BJ (cell line): ENCODE measurements around the gene SCFD2. TPM values are rescaled to one million over a fixed set of nuclear protein-coding genes. Genes with fewer than 3 reads are reported as not detected.
A peak's percentile ranks its signal among the peaks of the same experiment; 100 is the strongest.

ENCODE experiments used
- CTCF ChIA-PET: fragments of 350-600 bp; formaldehyde crosslinking; extraction: SDS; loops from one replicate; lab custom pipeline; 2021; ENCODE audit warnings: antibody characterized with exemption, inconsistent platforms; lab: Yijun Ruan, JAX
- POLR2A ChIA-PET: fragments of 300-600 bp; sonication (Branson Sonifier 250); formaldehyde crosslinking; extraction: SDS; loops from one replicate; lab custom pipeline; 2021; ENCODE audit warnings: antibody characterized with exemption; lab: Charles Lee
- DNase-seq: peaks from one replicate; pipeline ENCODE4 v3.0.0-alpha.2; 2011; ENCODE audit warnings: low read depth
- H3K27me3 ChIP-seq: 2 replicates; pipeline ENCODE4 v1.6.0; 2011; ENCODE audit warnings: low read length; ENCODE audit not compliant: control insufficient read depth, insufficient read depth
- H3K36me3 ChIP-seq: 2 replicates; pipeline ENCODE4 v1.5.1; 2011; ENCODE audit warnings: low read length; ENCODE audit not compliant: control insufficient read depth, insufficient read depth
- H3K4me3 ChIP-seq: 2 replicates; pipeline ENCODE4 v1.5.1; 2011; ENCODE audit warnings: low read depth, mild to moderate bottlenecking, control low read depth, low read length
- polyA plus RNA-seq: library from polyadenylated mRNA; depleted of rRNA; stranded (reverse); fragments of >200 nt; gene quantifications from 2 replicates; pipeline ENCODE4 v1.2.3, GENCODE V29; 2011
- TF ChIP-seq, protein P1 (sequence below): IDR thresholded peaks from 2 replicates; pipeline ENCODE4 v1.5.1; 2011; ENCODE audit warnings: low read depth, mild to moderate bottlenecking, control low read depth, inconsistent platforms, low read length, moderate library complexity; ENCODE audit not compliant: insufficient read depth

Gene SCFD2
- polyA plus RNA-seq, 1 experiment, result 17.4 TPM

GRCh38 chr4:53321984-53322289, 43.9 kb downstream of the SCFD2 start:
- DNase-seq, result no peak
- ChIA-PET POLR2A (interaction anchor here (0.6 to 0.9 kb wide), 2 partner anchors 315 to 599 kb away, joined by 4 to 8 read pairs; no protein-coding TSS in a partner anchor), CTCF (interaction anchor here (1.3 to 1.6 kb wide), 3 partner anchors 14 to 912 kb away, joined by 4 to 7 read pairs (median 5); no protein-coding TSS in a partner anchor)
- Histone ChIP-seq H3K27me3 (no peaks in the 10 kb centered on the region), H3K36me3 (no peaks in the 10 kb centered on the region), H3K4me3 (no peak overlapping the region)
- TF ChIP-seq, protein P1, sequence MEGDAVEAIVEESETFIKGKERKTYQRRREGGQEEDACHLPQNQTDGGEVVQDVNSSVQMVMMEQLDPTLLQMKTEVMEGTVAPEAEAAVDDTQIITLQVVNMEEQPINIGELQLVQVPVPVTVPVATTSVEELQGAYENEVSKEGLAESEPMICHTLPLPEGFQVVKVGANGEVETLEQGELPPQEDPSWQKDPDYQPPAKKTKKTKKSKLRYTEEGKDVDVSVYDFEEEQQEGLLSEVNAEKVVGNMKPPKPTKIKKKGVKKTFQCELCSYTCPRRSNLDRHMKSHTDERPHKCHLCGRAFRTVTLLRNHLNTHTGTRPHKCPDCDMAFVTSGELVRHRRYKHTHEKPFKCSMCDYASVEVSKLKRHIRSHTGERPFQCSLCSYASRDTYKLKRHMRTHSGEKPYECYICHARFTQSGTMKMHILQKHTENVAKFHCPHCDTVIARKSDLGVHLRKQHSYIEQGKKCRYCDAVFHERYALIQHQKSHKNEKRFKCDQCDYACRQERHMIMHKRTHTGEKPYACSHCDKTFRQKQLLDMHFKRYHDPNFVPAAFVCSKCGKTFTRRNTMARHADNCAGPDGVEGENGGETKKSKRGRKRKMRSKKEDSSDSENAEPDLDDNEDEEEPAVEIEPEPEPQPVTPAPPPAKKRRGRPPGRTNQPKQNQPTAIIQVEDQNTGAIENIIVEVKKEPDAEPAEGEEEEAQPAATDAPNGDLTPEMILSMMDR, result no peak

DNA sequence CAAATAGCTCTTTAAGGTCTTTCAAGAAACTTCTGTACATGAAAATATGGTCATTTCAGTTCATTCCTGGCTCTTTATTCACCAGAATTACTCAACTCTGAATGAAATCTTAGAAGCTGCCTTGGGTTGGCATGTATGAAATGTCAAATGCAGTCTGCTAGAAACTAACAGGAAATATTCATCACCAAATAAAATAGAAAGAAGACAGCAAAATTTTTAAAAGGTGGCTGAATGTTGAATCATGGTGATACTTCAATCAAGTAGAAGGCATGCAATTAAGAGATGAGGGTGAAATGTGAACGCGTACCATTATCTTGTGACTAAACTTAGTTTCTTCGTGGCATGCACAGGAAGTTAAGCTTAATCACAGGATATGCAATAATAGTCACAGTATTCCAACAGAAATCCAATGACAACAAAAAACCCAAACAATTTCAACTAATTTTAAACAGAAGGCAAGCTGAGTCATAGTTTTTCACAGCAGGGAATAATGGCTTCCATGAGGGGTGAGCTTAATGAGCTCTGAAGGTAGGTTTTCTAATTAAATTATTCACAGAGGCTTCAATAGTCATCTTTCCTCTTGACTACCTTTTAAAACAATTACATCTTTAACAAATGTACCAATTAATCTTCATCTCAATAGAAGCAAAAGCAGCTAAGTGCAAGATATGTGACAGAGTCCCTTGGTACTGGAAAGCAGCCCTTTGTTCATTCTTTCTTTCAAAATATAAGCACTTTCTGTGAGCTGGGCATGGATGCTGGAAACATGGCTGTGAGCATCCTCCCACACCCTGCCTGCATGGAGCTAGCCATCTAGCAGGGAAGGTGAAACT, 44.5 kb downstream of the SCFD2 start:
- Histone ChIP-seq H3K4me3 (no peak overlapping the region; the same call in 1 of the 2 replicates), H3K27me3 (no peaks in the 10 kb centered on the region), H3K36me3 (no peaks in the 10 kb centered on the region)
- peak; percentile 97 for DNase-seq
- CTCF ChIA-PET, result interaction anchor here (0.6 to 1.6 kb wide), 4 partner anchors 13 to 912 kb away, joined by 3 to 7 read pairs (median 4); no protein-coding TSS in a partner anchor
- TF ChIP-seq, protein P1, result no peak
- POLR2A ChIA-PET, result interaction anchor here (0.6 to 0.9 kb wide), 3 partner anchors 312 to 598 kb away, joined by 4 to 8 read pairs (median 4); no protein-coding TSS in a partner anchor

- TF ChIP-seq, protein P1, result no peak
- Histone ChIP-seq H3K27me3 (no peaks in the 10 kb centered on the region), H3K4me3 (no peak overlapping the region), H3K36me3 (no peaks in the 10 kb centered on the region)
- POLR2A ChIA-PET, result no interaction called here
- DNase-seq, result no peak
- CTCF ChIA-PET, result no interaction called here
Observed at GRCh38 chr4:53315300-53315699, 50.6 kb downstream of the SCFD2 start.

- TF ChIP-seq, protein P1, result no peak
- no peak overlapping the region for H3K4me3 ChIP-seq
- ChIA-PET POLR2A (no interaction called here), CTCF (interaction anchor here (0.9 kb wide), 1 partner anchor 299 kb away, joined by 4 read pairs; no protein-coding TSS in a partner anchor)
- H3K36me3 ChIP-seq, result no peaks in the 10 kb centered on the region
- H3K27me3 ChIP-seq, result no peaks in the 10 kb centered on the region
- DNase-seq, result no peak
Observed at GRCh38 chr4:53314252-53314651, 51.6 kb downstream of the SCFD2 start.

GRCh38 chr4:53313510-53313909, 52.4 kb downstream of the SCFD2 start:
- ChIA-PET CTCF (interaction anchor here (0.5 to 0.9 kb wide), 2 partner anchors 298 to 302 kb away, joined by 3 to 4 read pairs; no protein-coding TSS in a partner anchor), POLR2A (interaction anchor here (0.7 kb wide), 1 partner anchor 749 kb away, joined by 3 read pairs; no protein-coding TSS in a partner anchor)
- DNase-seq, result no peak
- H3K27me3 ChIP-seq, result no peaks in the 10 kb centered on the region
- TF ChIP-seq, protein P1, result 0 out of 2 replicates have a peak, but pooled peaks have one; percentile 11
- no peaks in the 10 kb centered on the region for H3K36me3 ChIP-seq
- H3K4me3 ChIP-seq, result no peak overlapping the region
